ENCODE results near the gene YAF2.

The YAF2 gene

DNA sequence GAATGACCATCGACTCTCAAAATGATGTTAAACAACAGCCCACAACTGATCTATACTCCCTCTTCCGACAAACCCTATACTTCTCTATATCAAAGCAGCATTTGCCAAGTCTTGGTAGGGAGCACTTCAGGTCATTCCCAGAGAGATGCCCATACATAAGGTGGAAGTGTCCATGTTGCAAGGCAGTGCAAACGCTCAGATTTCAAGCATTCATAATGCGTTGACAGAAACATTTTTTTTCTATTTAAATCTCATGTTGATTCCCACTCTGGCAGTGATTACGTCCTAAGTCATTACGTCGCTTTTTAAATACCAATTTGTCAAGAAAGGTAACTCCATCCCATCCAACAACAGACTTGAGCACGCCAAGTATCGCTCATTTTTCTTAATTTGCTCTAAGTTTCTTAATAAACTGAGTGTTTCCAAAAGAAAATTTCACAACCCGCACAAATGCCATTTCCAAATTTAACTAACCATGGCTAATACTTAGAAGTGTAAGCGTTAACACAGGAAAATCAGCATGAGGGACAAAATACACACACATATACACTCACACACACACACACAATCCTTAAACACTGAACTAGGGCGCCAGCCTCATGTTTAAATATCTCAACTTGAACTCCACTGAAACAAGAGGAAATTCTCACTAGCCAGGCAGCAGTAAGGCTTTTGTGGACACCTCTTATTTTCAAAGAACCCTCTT is 94.4 kb downstream of the YAF2 start:
- DNase-seq = no peak

DNA sequence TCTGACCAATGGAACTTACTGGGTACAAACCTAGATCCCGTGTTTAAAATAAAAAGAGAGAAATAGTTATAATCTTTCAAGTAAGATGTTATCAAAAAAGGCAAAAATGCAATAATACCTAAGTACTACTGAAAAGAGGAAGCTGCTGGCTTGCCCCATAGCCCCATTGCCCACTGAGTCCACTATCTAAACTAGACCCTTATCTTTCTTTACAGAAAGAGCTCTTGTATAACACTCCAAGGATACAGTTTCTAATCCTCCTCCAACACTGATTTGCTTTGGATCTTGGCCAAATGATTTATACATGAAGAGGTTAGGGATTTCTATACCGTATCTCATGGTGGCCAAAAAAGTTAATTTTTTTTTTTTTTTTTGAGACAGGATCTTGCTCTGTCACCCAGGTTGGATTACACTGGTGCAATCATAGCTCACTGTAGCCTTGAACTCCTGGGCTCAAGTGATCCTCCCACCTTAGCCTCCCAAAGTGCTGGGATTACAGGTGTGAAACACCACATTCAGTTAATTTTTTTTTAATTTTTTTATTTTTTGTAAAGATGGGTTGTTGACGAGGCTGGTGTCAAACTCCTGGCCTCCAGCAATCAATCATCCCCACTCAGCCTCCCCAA is 96.0 kb downstream of the YAF2 start:
- DNase-seq = no peak

DNA sequence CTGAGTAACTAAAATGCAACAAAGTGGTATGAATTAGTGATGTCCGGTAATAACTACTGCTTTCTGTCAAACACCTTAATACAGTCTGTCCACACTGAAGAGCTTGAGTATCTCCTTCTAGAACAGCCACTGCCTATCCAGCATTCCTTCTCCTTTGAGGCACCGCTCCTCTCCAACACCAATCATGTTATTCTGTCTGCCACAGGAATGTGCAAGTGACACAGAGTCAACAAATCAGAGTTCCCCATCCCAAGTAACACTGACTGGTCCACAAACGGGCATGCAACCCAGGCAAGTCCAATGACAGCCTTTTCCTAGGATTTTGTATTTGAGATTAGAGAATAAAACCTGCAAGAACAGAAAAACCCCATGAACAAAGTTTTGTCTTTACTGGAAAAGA is 97.1 kb downstream of the YAF2 start:
- no peak for DNase-seq

DNA sequence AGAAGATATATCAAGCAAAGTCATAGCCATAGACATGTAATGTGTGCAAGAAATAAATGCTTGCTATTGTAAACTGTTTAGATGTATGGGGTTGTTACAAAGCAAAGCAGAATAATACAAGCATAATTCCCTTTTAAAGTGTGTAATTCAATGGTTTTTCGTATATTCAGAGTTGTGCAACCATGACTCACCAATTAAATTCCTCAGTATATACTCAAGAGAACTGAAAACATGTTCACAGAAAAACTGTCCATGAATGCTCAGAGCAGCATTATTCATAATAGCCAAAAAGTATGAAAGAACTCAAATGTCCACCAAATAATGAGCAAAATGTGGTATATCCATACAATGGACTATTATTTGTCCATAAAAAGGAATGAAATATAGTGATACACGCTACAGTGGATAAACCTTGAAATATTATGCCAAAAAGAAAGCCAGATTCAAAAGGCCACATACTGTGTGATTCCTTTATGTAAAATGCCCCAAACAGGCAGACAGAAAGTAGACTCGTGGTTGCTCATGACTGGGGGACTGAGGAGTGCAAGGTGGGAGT is 102.7 kb downstream of the YAF2 start:
- no peak for DNase-seq

DNA sequence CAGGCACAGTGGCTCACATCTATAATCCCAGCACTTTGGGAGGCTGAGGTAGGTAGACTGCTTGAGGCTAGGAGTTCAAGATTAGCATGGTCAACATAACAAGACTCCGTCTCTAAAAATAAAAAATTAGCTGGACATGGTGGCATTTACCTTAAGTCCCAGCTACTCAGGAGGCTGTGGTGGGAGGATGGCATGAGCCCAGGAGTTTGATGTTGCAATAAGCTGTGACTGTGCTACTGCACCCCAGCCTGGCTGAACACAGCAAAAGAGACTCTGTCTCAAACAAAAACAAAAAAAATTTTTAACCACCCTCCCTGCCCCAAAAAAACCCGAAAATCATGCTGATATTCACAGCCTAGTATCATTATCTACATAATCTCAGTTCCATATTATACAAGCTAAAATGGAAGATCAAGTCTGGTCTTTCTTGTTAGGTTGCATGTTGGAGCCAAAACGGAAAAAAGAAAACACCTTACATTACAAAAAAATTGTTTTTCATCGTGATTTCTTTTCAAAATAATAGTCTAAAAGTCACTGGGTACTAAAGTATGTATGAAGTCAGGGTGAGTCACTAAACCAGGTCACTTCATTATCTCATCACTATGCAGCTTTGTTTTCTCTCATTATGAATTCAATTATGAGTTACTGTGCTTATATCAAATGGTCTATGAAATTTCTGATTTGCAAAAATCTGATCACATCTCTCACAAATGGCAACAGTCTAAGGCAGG is 107.2 kb downstream of the YAF2 start:
- no peak for DNase-seq

DNA sequence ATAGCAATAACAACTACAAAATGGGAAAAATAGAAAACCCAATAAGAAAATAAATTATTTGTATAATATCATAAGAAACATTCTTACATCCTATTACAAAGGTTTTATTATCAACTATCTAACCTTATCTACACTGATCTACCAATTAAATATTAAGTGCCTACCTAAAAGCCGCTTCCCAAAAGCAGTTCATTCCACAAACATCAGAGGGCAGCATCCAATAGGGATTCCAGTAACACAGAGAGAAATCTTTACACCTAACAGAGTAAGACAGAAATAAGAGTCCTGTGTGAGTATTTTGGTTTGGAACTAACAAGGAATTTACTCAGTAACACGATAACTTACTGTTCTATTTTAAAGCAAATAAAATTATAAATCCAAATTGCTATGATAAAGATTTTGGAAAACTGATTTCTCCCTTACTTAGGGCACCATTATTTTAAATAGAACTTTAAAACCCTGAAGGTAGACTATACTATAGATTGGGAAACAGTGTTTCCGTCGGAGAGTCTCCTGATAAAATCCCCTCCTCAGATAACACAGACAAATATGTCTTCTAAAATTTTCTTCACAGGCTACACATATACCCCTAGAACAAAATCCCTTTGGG is 108.3 kb downstream of the YAF2 start:
- no peak for DNase-seq

DNA sequence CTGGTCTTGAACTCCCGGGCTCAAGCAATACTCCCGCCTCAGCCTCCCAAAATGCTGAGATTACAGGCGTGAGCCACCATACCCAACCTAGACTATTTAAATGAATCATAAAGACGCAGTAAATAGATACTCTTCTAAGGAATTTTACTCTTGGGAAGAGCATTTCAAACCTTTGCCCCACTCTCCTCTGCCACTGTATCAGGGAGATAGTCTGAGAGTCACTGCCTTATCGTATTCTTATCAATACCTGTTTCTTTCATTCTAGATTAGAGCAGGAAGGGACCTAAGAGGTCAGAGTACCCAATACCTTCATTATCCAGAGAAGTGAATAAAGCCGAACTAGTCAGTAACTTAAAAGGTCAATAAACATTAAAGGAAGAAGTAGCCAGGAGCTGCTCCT is 109.2 kb downstream of the YAF2 start:
- DNase-seq = no peak

DNA sequence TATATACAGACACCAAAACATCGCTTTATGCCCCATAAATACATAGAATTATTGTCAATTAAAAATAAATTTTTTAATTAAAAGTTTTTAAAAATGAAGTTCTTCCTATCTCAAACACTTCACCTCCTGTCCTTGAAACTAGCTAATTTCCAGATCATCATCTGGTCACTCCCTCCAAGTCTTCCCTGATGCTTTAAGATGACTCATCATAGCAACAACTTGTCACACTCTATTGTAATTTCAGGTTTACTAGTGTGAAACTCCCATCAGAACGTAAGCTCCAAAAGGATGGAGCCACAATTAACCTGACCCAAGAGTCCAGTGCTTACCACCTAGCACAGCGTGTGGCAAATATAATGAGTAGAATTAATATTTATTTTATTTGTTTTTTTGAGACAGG is 109.7 kb downstream of the YAF2 start:
- DNase-seq = no peak

DNA sequence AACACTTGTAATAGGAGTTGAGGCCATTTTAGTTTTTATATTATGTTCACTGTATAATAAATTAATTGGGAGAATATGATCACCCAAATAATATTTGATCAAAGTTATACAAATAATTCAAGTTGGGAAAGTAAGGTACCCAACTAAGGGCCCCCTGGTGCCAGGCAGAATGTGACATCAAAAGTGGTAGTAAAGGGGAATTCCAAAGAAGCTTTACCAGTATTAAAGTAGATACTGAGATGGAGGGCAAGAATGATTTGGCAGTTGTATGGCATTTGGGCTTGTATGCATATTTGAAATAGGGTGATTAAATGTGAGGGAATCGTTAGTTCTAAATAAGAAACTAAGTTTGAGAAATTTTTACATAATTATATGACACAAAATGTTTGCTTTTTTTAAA is 111.1 kb downstream of the YAF2 start:
- no peak for DNase-seq

DNA sequence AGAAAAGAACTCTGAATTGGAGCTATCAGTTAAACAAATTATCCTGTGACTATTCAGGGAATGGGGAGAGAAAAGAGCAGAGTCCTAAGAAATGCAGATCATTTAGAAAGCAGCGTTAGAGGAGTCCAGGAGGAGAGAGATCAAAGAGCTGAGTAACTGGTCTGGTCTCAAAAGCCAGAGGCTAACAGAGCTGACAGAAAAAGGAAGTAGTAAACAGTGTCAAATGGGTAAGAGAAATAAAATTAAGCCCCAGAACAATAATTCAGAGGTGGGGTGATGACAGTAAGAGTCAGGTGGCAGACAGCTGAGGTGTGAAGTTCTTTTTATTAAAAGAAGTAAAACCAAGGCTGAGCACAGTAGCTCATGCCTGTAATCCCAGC is 112.7 kb downstream of the YAF2 start:
- DNase-seq = no peak

DNA sequence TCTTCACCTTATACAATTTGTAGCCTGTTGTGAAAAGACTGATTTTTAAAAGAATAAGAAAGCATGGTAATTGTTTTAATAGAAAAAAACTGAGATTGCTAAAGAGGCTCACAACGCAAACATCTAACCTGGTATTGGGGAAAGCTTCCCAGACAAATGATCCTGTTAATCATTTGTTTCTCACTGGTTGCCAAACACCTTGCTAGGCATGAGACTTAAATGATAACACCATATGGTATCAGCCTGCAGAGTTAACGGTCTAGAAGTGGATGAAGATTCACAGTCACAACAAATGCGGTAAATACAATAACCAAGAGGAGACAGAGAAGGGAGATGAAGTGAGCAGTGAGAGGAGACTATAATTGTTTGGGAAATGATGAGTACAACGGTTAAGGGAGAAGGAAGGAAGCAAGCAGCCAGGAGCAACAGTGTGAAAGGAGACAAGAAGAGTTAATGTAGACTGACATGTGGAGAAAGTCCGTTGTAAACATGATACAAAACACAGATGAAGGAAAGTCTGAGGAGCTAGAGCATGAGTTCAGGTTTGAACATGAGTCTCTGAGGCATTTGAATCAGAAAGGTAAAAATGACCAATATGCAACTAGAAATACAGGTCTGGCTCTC is 113.2 kb downstream of the YAF2 start:
- DNase-seq = no peak

DNA sequence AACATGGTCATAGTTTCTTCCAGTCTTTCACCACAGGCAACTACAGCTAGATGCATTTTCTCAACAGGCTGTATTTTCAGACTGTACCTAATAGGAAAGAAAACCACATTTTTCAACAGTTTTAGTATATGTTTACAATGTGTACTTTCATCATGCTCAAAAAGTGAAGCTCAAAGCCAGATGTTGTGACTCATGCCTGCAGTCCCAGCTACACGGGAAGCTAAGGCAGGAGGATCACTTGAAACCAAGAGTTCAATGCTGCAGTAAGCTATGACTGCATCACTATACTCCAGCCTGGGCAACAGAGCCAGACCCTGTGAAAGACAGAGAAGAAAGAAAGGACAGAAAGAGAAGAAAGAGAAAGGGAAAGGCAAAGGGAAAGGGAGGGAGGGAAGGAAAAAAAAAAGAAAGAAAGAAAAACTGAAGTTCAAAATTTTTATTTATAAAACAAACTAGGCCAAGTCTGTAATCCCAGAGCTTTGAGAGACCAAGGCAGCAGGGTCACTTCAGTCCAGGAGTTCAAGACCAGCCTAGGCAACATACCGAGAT is 118.9 kb downstream of the YAF2 start:
- DNase-seq = no peak

DNA sequence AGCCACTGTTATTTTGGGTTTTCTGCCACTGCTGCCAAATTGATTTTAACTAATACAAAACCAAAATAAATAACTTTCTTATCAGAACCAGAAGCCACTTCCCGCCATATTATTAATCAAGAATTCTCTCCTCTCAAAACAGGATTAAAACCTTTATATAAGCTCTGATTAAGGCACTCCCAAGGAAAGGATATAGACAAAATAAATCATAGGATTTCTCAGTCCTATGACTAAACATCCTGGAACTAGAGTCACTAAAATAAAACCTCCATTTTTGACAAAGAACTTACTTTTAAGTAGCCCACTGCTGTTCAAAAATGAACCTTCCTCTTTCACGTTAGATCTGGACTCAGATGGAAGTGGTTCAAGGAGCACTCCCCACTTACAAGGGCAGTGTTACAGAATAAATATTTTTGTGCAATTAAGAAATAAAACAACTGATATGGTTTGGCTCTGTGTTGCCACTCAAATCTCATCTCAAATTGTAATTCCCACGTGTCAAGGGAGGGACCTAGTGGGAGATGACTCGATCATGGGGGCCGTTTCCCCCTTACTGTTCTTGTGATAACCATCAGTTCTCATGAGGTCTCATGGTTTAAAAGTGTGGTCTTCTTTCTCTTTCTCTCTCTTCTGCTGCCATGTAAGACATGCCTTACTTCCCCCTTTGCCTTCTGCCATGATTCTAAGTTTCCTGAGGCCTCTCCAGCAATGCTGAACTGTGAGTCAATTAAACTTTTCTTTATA is 119.7 kb downstream of the YAF2 start:
- DNase-seq = no peak

DNA sequence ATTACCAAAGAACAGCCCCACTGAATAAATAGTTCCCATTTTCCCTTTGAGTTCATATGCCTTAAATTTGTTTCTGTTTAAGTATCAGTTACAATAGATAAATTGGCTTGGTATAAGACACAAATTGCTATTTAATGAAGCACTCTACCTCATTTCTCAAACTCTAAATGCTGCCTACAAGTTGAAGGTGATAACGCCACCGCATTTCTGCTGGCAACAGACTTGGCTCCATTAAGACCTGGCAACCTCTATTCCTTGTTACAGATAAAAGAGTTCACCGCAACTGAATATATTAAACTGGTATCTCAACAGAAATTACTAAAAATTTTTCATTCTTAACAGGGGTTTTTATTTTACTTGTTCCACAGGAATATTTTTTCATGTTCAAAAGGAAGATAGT is 129.0 kb downstream of the YAF2 start:
- no peak for DNase-seq

Measured in NCI-H1417 treated with DMSO at 0.1 percent for 48 hours (cell line).